Gastroesophageal sphincter (tissue), 4 donors: ENCODE data around the gene RPS10. TPM values are rescaled to one million over a fixed set of nuclear protein-coding genes. Genes with fewer than 3 reads are reported as not detected.
A peak's percentile ranks its signal among the peaks of the same experiment; 100 is the strongest.
"Not testable (repeated sequence)": the region's sequence is repeated elsewhere in the genome, so short reads cannot be mapped to it uniquely, and the experiment has no call there.

Source experiments
- ATAC-seq: fragments of 150-250 bp; one replicate; pipeline ENCODE4 v1.9.1; 2016; ENCODE audit warnings: mild to moderate bottlenecking, moderate library complexity
- H3K27ac ChIP-seq, 4 donors: fragments of 200-600 bp; sonication (generic) in 3 of 4; 1 replicate in 3 of 4; 2 replicates in 1 of 4; pipeline ENCODE4 v1.5.1; 2016 to 2019
- H3K27me3 ChIP-seq: fragments of 200-600 bp; sonication (generic); one replicate; pipeline ENCODE4 v1.5.1; 2019
- H3K36me3 ChIP-seq, 2 donors: fragments of 200-600 bp; sonication (generic); one replicate each; pipeline ENCODE4 v1.5.1; 2019; ENCODE audit warnings: control low read depth in 1 of 2
- H3K4me1 ChIP-seq, 3 donors: fragments of 200-600 bp; sonication (generic); 1 replicate in 2 of 3; 2 replicates in 1 of 3; pipeline ENCODE4 v1.5.1; 2016 to 2019; ENCODE audit warnings: control low read depth in 2 of 3
- H3K4me3 ChIP-seq, 2 donors: fragments of 200-600 bp; sonication (generic); one replicate each; pipeline ENCODE4 v1.5.1; 2019; ENCODE audit warnings: mild to moderate bottlenecking in 1 of 2, moderate library complexity in 1 of 2
- H3K9me3 ChIP-seq, 3 donors: fragments of 200-600 bp; sonication (generic); one replicate each; pipeline ENCODE4 v1.5.1; 2017 to 2019; ENCODE audit warnings: control low read depth in 2 of 3
- CTCF ChIP-seq, 4 experiments: fragments of 200-600 bp in 2 of 4; fragments of 450-650 bp in 2 of 4; sonication (generic) in 1 of 4; IDR thresholded peaks; one replicate each; pipeline ENCODE4 v1.5.1; 2017 to 2019; ENCODE audit warnings: antibody characterized with exemption in 4 of 4, mild to moderate bottlenecking in 2 of 4, moderate library complexity in 2 of 4
- EP300 ChIP-seq: sonication (generic); formaldehyde crosslinking; IDR thresholded peaks from one replicate; pipeline ENCODE4 v1.6.1; 2017; ENCODE audit warnings: antibody characterized with exemption, mild to moderate bottlenecking
- POLR2A ChIP-seq, 2 donors: fragments of 450-650 bp; IDR thresholded peaks; one replicate each; pipeline ENCODE4 v1.6.1; 2017; ENCODE audit warnings: antibody characterized with exemption in 2 of 2, mild to moderate bottlenecking in 2 of 2, moderate library complexity in 1 of 2
- POLR2AphosphoS5 ChIP-seq: sonication (generic); formaldehyde crosslinking; IDR thresholded peaks from one replicate; pipeline ENCODE4 v1.6.1; 2017; ENCODE audit warnings: antibody characterized with exemption
- WGBS, 2 donors: methylation state at CpG; one replicate each; pipeline ENCODE4 v1.1.5; 2018; ENCODE audit warnings: low coverage in 1 of 2; 5-methylcytosine and 5-hydroxymethylcytosine counted together
- total RNA-seq, 4 donors: library from RNA; depleted of rRNA; stranded (reverse); fragments of >200 nt; gene quantifications; one replicate each; pipeline ENCODE4 v1.1.0, GENCODE V29; 2016

Gene RPS10
- total RNA-seq, 4 donors from 2014 or later: 1,014 to 3,120 (median 2,269) TPM

GRCh38 chr6:34416877-34417371 lies 8.9 kb downstream of the RPS10 start:
- no peaks in the 10 kb centered on the region for H3K27me3 ChIP-seq
- no peak for TF ChIP-seq POLR2AphosphoS5
- no peak for ATAC-seq
- H3K4me3 ChIP-seq: no peak overlapping the region
- peaks cover 4 to 18% (median 10%) of the 10 kb centered on the region in 3 donors for H3K4me1 ChIP-seq
- peaks cover 0 to 65% of the 10 kb centered on the region in 2 donors for H3K36me3 ChIP-seq
- H3K9me3 ChIP-seq: no peaks in the 10 kb centered on the region
- H3K27ac ChIP-seq: no peak overlapping the region
- 46 to 49% methylated on average over 3 to 4 of the region's 7 CpGs for WGBS, 2 donors

GRCh38 chr6:34414999-34415858 lies 10.6 kb downstream of the RPS10 start:
- peaks cover 4 to 18% (median 10%) of the 10 kb centered on the region in 3 donors for H3K4me1 ChIP-seq
- no peaks in the 10 kb centered on the region for H3K9me3 ChIP-seq
- peak; percentile 91 for ATAC-seq
- WGBS, 2 donors: 46% methylated on average over 11 of the region's 11 CpGs
- H3K27ac ChIP-seq: peak overlapping the region; percentile 43 to 77 (median 68)
- H3K36me3 ChIP-seq: peaks cover 0 to 48% of the 10 kb centered on the region in 2 donors
- TF ChIP-seq CTCF (IDR thresholded peaks at IDR 0.05): peak; percentile 18 to 84 (median 76)
- TF ChIP-seq POLR2A (IDR thresholded peaks at IDR 0.05): no peak
- TF ChIP-seq EP300: no peak
- peak; percentile 46 for TF ChIP-seq POLR2AphosphoS5
- H3K27me3 ChIP-seq: no peaks in the 10 kb centered on the region
- H3K4me3 ChIP-seq: no peak overlapping the region

- no peak for TF ChIP-seq POLR2AphosphoS5
- TF ChIP-seq POLR2A (IDR thresholded peaks at IDR 0.05): no peak
- no peak for TF ChIP-seq CTCF (IDR thresholded peaks at IDR 0.05)
- no peak for TF ChIP-seq EP300
- no peak for ATAC-seq
- no peak overlapping the region for H3K4me3 ChIP-seq
- WGBS, 2 donors: 87 to 94% methylated on average over 3 to 5 of the region's 5 CpGs
- peaks cover 4 to 18% (median 10%) of the 10 kb centered on the region in 3 donors for H3K4me1 ChIP-seq
- H3K27me3 ChIP-seq: no peaks in the 10 kb centered on the region
- peaks cover 0 to 23% of the 10 kb centered on the region in 2 donors for H3K36me3 ChIP-seq
- peak overlapping the region in 1 of 4 donors; percentile 29 for H3K27ac ChIP-seq
- H3K9me3 ChIP-seq: no peaks in the 10 kb centered on the region
Measured at GRCh38 chr6:34412643-34413214, 13.1 kb downstream of the RPS10 start.

GRCh38 chr6:34412016-34412415 lies 13.9 kb downstream of the RPS10 start:
- peaks cover 4 to 18% (median 10%) of the 10 kb centered on the region in 3 donors for H3K4me1 ChIP-seq
- H3K9me3 ChIP-seq: no peaks in the 10 kb centered on the region
- no peak overlapping the region for H3K4me3 ChIP-seq
- peak overlapping the region in 1 of 4 donors; percentile 29 for H3K27ac ChIP-seq
- H3K27me3 ChIP-seq: no peaks in the 10 kb centered on the region
- TF ChIP-seq CTCF (IDR thresholded peaks at IDR 0.05): no peak
- TF ChIP-seq EP300: no peak
- no peak for ATAC-seq
- 62 to 81% methylated on average over 5 of the region's 5 CpGs for WGBS, 2 donors
- peaks cover 0 to 16% of the 10 kb centered on the region in 2 donors for H3K36me3 ChIP-seq

- 86 to 100% methylated on average over 1 of the region's 1 CpG for WGBS, 2 donors
- not testable (repeated sequence) for H3K36me3 ChIP-seq, H3K27me3 ChIP-seq, ATAC-seq, H3K4me3 ChIP-seq, H3K27ac ChIP-seq, H3K9me3 ChIP-seq, H3K4me1 ChIP-seq
Measured at GRCh38 chr6:34407915-34408314, 18.0 kb downstream of the RPS10 start.
